Measurements from ENCODE around the gene CTSZ. TPM values are rescaled to one million over a fixed set of nuclear protein-coding genes. Genes with fewer than 3 reads are reported as not detected.
"Not testable (repeated sequence)": the region's sequence is repeated elsewhere in the genome, so short reads cannot be mapped to it uniquely, and the experiment has no call there.

CTSZ gene
- total RNA-seq, 1 donor from 2014 or later: 34.2 TPM

DNA sequence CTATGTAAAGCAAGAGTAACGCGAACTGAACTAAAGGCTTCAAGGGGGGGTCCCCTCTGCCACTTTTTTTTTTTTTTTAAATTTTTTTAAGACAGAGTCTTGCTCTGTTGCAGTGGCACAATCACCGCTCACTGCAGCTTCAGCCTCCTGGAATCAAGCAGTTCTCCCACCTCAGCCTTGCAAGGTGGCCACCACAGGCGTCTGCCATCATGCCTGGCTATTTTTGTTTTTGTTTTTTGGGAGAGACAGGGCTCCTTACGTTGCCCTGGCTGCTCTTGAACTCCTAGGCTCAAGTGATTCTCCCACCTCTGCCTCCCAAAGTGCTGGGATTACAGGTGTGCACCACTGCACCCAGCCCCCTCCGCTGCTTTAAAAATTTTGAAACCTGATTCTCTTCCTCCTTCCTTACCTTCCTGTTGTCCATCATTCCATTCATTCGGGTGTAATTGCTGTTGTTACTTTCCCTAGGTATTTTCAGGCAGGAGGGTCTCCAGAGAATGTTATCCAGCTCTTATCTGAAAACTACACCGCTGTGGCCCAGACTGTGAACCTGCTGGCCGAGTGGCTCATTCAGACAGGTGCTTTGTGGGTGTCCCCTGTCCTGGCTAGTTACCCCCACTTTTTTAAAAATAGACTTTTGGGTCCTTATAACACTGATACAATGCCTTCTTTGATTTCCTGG lies 20.6 kb downstream of the CTSZ start:
- Mint-ChIP-seq H3K9me3 (no peaks in the 10 kb centered on the region), H3K4me1 (peaks cover 15% of the 10 kb centered on the region), H3K36me3 (peaks cover 22% of the 10 kb centered on the region), H3K27me3 (ENCODE audit: insufficient read depth, low read depth) (peaks cover 2% of the 10 kb centered on the region), H3K4me3 (no peak overlapping the region), H3K27ac (no peak overlapping the region)
- H3K4me3 ChIP-seq: no peak overlapping the region
- no peak for DNase-seq (ENCODE audit: low spot score)
- no peak overlapping the region for H3K27ac ChIP-seq
- no peak overlapping the region for H2AFZ ChIP-seq (replicated peaks)
- peaks cover 44% of the 10 kb centered on the region for H3K79me2 ChIP-seq (ENCODE audit: low read depth)
- no peak overlapping the region for H3K9ac ChIP-seq
- H3F3A ChIP-seq (ENCODE audit: low read depth): no peaks in the 10 kb centered on the region
- no peak overlapping the region for H3K4me2 ChIP-seq
- no peak for TF ChIP-seq EZH2 (IDR thresholded peaks at IDR 0.05)
- TF ChIP-seq EZH2phosphoT487 (IDR thresholded peaks at IDR 0.05): no peak
- TF ChIP-seq, protein P1, sequence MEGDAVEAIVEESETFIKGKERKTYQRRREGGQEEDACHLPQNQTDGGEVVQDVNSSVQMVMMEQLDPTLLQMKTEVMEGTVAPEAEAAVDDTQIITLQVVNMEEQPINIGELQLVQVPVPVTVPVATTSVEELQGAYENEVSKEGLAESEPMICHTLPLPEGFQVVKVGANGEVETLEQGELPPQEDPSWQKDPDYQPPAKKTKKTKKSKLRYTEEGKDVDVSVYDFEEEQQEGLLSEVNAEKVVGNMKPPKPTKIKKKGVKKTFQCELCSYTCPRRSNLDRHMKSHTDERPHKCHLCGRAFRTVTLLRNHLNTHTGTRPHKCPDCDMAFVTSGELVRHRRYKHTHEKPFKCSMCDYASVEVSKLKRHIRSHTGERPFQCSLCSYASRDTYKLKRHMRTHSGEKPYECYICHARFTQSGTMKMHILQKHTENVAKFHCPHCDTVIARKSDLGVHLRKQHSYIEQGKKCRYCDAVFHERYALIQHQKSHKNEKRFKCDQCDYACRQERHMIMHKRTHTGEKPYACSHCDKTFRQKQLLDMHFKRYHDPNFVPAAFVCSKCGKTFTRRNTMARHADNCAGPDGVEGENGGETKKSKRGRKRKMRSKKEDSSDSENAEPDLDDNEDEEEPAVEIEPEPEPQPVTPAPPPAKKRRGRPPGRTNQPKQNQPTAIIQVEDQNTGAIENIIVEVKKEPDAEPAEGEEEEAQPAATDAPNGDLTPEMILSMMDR (IDR thresholded peaks at IDR 0.05): no peak
- peaks cover 28% of the 10 kb centered on the region for H4K20me1 ChIP-seq (ENCODE audit: low read depth)
- H3K4me1 ChIP-seq: no peaks in the 10 kb centered on the region
- H3K9me3 ChIP-seq (ENCODE audit: low read depth): no peaks in the 10 kb centered on the region
- no peaks in the 10 kb centered on the region for H3K27me3 ChIP-seq
- peaks cover 3% of the 10 kb centered on the region for H3K36me3 ChIP-seq

DNA sequence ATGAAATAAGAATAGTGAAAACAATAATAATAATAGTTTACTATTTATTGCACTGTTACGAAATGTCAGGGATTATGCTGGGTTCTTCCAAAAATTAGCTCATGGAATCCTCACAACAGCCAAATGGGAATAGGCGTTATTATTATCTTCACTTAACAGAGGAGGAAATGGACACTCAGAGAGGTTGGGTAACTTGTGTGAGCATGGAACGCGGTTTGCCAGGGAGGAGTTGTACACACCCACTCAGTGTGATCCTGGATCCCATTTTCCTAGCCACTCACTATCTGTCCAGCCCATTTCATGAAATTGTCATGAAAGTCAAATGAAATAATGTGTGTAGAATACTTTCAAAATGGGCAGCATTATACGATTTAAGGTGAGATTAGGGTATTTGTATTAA lies 21.4 kb downstream of the CTSZ start:
- Histone ChIP-seq H3K27me3 (no peaks in the 10 kb centered on the region), H3K79me2 (ENCODE audit: low read depth) (peaks cover 44% of the 10 kb centered on the region), H3K36me3 (no peaks in the 10 kb centered on the region), H4K20me1 (ENCODE audit: low read depth) (peaks cover 28% of the 10 kb centered on the region), H3K4me3 (no peak overlapping the region), H3K4me2 (no peak overlapping the region), H3F3A (ENCODE audit: low read depth) (peaks cover 1% of the 10 kb centered on the region), H3K4me1 (no peaks in the 10 kb centered on the region), H3K27ac (no peak overlapping the region), H2AFZ (replicated peaks) (no peak overlapping the region), H3K9me3 (ENCODE audit: low read depth) (no peaks in the 10 kb centered on the region), H3K9ac (no peak overlapping the region)
- peaks cover 2% of the 10 kb centered on the region for H3K27me3 Mint-ChIP-seq (ENCODE audit: insufficient read depth, low read depth)
- H3K4me3 Mint-ChIP-seq: no peak overlapping the region
- H3K27ac Mint-ChIP-seq: no peak overlapping the region
- H3K4me1 Mint-ChIP-seq: peaks cover 15% of the 10 kb centered on the region
- H3K36me3 Mint-ChIP-seq: peaks cover 22% of the 10 kb centered on the region
- DNase-seq (ENCODE audit: low spot score): no peak
- H3K9me3 Mint-ChIP-seq: no peaks in the 10 kb centered on the region
- no peak for TF ChIP-seq EZH2 (IDR thresholded peaks at IDR 0.05)
- TF ChIP-seq, protein P1 (IDR thresholded peaks at IDR 0.05): no peak
- TF ChIP-seq EZH2phosphoT487 (IDR thresholded peaks at IDR 0.05): no peak

DNA sequence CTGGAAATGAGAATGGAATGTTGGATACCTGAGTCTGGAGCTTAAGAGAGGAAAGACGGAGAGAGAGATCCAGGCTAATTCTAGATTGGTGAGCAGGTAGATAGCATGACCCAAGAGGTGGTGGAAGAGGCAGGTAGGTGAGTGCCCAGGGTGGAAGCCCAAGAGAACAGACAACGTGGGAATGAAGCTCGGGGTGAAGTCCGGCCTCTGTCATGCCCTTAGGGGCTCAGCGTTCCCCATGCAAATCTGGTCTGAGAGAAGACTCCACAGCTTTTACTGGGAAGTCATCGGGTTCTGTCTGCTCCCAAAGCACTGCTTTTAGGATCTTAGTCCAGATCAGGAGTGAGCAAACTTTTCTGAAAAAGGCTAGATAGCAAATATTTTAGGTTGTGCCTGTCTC lies 22.4 kb downstream of the CTSZ start:
- H4K20me1 ChIP-seq (ENCODE audit: low read depth): peaks cover 28% of the 10 kb centered on the region

GRCh38 chr20:58983115-58983468 lies 24.0 kb downstream of the CTSZ start:
- not testable (repeated sequence) for H3K4me3 Mint-ChIP-seq; H3K9me3 ChIP-seq (ENCODE audit: low read depth); H3K27ac Mint-ChIP-seq; H3K4me2 ChIP-seq; DNase-seq (ENCODE audit: low spot score); H3K27me3 Mint-ChIP-seq (ENCODE audit: insufficient read depth, low read depth); H2AFZ ChIP-seq (replicated peaks); H3K4me3 ChIP-seq; H3K9ac ChIP-seq; H3K27ac ChIP-seq; H3K4me1 ChIP-seq; H3K36me3 ChIP-seq; H3K9me3 Mint-ChIP-seq
- Histone ChIP-seq H3K79me2 (ENCODE audit: low read depth) (peaks cover 44% of the 10 kb centered on the region), H4K20me1 (ENCODE audit: low read depth) (peaks cover 27% of the 10 kb centered on the region), H3F3A (ENCODE audit: low read depth) (peaks cover 19% of the 10 kb centered on the region), H3K27me3 (peaks cover 16% of the 10 kb centered on the region)
- Mint-ChIP-seq H3K36me3 (peaks cover 16% of the 10 kb centered on the region), H3K4me1 (peaks cover 22% of the 10 kb centered on the region)

More for the DNA sequence above, 22.4 kb downstream of the CTSZ start:
- Histone ChIP-seq H2AFZ (replicated peaks) (no peak overlapping the region), H3K4me3 (no peak overlapping the region), H3K4me2 (no peak overlapping the region), H3K79me2 (ENCODE audit: low read depth) (peaks cover 44% of the 10 kb centered on the region), H3K9me3 (ENCODE audit: low read depth) (no peaks in the 10 kb centered on the region), H3K36me3 (no peaks in the 10 kb centered on the region), H3K27me3 (peaks cover 4% of the 10 kb centered on the region), H3K4me1 (no peaks in the 10 kb centered on the region), H3K27ac (no peak overlapping the region), H3F3A (ENCODE audit: low read depth) (peaks cover 5% of the 10 kb centered on the region), H3K9ac (no peak overlapping the region)
- Mint-ChIP-seq H3K4me1 (peaks cover 15% of the 10 kb centered on the region), H3K27ac (no peak overlapping the region), H3K4me3 (no peak overlapping the region), H3K27me3 (ENCODE audit: insufficient read depth, low read depth) (peaks cover under 1% of the 10 kb centered on the region), H3K9me3 (peaks cover 2% of the 10 kb centered on the region), H3K36me3 (peaks cover 20% of the 10 kb centered on the region)
- no peak for DNase-seq (ENCODE audit: low spot score)
- TF ChIP-seq, protein P1 (IDR thresholded peaks at IDR 0.05): no peak
